ENCODE measurements around the gene DNAAF1. TPM values are rescaled to one million over a fixed set of nuclear protein-coding genes. Genes with fewer than 3 reads are reported as not detected.
A peak's percentile ranks its signal among the peaks of the same experiment; 100 is the strongest.
"Not testable (repeated sequence)": the region's sequence is repeated elsewhere in the genome, so short reads cannot be mapped to it uniquely, and the experiment has no call there.

DNAAF1 gene
- polyA plus RNA-seq, 2 donors = 0.20 to 0.39 TPM

- Histone ChIP-seq H3K27me3 (ENCODE audit: control insufficient read depth in 1 of 2, insufficient read depth in 2 of 2, low read length in 2 of 2) (no peaks in the 10 kb centered on the region), H3K4me1 (ENCODE audit: control insufficient read depth in 2 of 2, insufficient read depth in 2 of 2, low read length in 1 of 2) (peaks cover 7 to 36% of the 10 kb centered on the region in 2 donors)
These were observed 53.3 kb downstream of the DNAAF1 start for GRCh38 chr16:84198401-84198800.

GRCh38 chr16:84199097-84199496, 54.0 kb downstream of the DNAAF1 start:
- Histone ChIP-seq H3K4me3 (ENCODE audit: low read depth in 1 of 2, low read length in 2 of 2) (no peak overlapping the region), H3K4me1 (ENCODE audit: control insufficient read depth in 2 of 2, insufficient read depth in 2 of 2, low read length in 1 of 2) (peaks cover 7 to 36% of the 10 kb centered on the region in 2 donors), H3K36me3 (ENCODE audit: control insufficient read depth in 2 of 2, insufficient read depth in 2 of 2, low read length in 1 of 2) (peaks cover 0 to 8% of the 10 kb centered on the region in 2 donors), H3K27ac (ENCODE audit: low read depth in 2 of 2, low read length in 1 of 2) (peak overlapping the region; percentile 83 to 92), H3K27me3 (ENCODE audit: control insufficient read depth in 1 of 2, insufficient read depth in 2 of 2, low read length in 2 of 2) (no peaks in the 10 kb centered on the region), H3K9me3 (ENCODE audit: control insufficient read depth in 2 of 2, insufficient read depth in 1 of 2, low read depth in 1 of 2, low read length in 1 of 2) (no peaks in the 10 kb centered on the region)
- WGBS, 2 donors = 47 to 59% methylated on average over 13 of the region's 13 CpGs

More at GRCh38 chr16:84198401-84198800, 53.3 kb downstream of the DNAAF1 start:
- no peak overlapping the region for H3K4me3 ChIP-seq (ENCODE audit: low read depth in 1 of 2, low read length in 2 of 2)
- 33 to 63% methylated on average over 10 of the region's 10 CpGs for WGBS, 2 donors
- peak overlapping the region; percentile 83 to 92 for H3K27ac ChIP-seq (ENCODE audit: low read depth in 2 of 2, low read length in 1 of 2)
- H3K36me3 ChIP-seq (ENCODE audit: control insufficient read depth in 2 of 2, insufficient read depth in 2 of 2, low read length in 1 of 2) = peaks cover 0 to 10% of the 10 kb centered on the region in 2 donors
- no peaks in the 10 kb centered on the region for H3K9me3 ChIP-seq (ENCODE audit: control insufficient read depth in 2 of 2, insufficient read depth in 1 of 2, low read depth in 1 of 2, low read length in 1 of 2)

GRCh38 chr16:84199861-84200260, 54.8 kb downstream of the DNAAF1 start:
- WGBS, 2 donors = 56 to 64% methylated on average over 10 of the region's 10 CpGs
- H3K4me3 ChIP-seq (ENCODE audit: low read depth in 1 of 2, low read length in 2 of 2) = no peak overlapping the region
- H3K36me3 ChIP-seq (ENCODE audit: control insufficient read depth in 2 of 2, insufficient read depth in 2 of 2, low read length in 1 of 2) = peaks cover 0 to under 1% of the 10 kb centered on the region in 2 donors
- H3K27ac ChIP-seq (ENCODE audit: low read depth in 2 of 2, low read length in 1 of 2) = peak overlapping the region; percentile 63 to 90
- H3K4me1 ChIP-seq (ENCODE audit: control insufficient read depth in 2 of 2, insufficient read depth in 2 of 2, low read length in 1 of 2) = peaks cover 7 to 36% of the 10 kb centered on the region in 2 donors
- H3K9me3 ChIP-seq (ENCODE audit: control insufficient read depth in 2 of 2, insufficient read depth in 1 of 2, low read depth in 1 of 2, low read length in 1 of 2) = no peaks in the 10 kb centered on the region
- H3K27me3 ChIP-seq (ENCODE audit: control insufficient read depth in 1 of 2, insufficient read depth in 2 of 2, low read length in 2 of 2) = no peaks in the 10 kb centered on the region

GRCh38 chr16:84204551-84204950, 59.4 kb downstream of the DNAAF1 start:
- 94 to 96% methylated on average over 26 of the region's 26 CpGs for WGBS, 2 donors
- not testable (repeated sequence) for H3K27ac ChIP-seq (ENCODE audit: low read depth in 2 of 2, low read length in 1 of 2); H3K36me3 ChIP-seq (ENCODE audit: control insufficient read depth in 2 of 2, insufficient read depth in 2 of 2, low read length in 1 of 2); H3K9me3 ChIP-seq (ENCODE audit: control insufficient read depth in 2 of 2, insufficient read depth in 1 of 2, low read depth in 1 of 2, low read length in 1 of 2); H3K27me3 ChIP-seq (ENCODE audit: control insufficient read depth in 1 of 2, insufficient read depth in 2 of 2, low read length in 2 of 2); H3K4me1 ChIP-seq (ENCODE audit: control insufficient read depth in 2 of 2, insufficient read depth in 2 of 2, low read length in 1 of 2); H3K4me3 ChIP-seq (ENCODE audit: low read depth in 1 of 2, low read length in 2 of 2)

- H3K9me3 ChIP-seq (ENCODE audit: control insufficient read depth in 2 of 2, insufficient read depth in 1 of 2, low read depth in 1 of 2, low read length in 1 of 2); H3K27me3 ChIP-seq (ENCODE audit: control insufficient read depth in 1 of 2, insufficient read depth in 2 of 2, low read length in 2 of 2); H3K36me3 ChIP-seq (ENCODE audit: control insufficient read depth in 2 of 2, insufficient read depth in 2 of 2, low read length in 1 of 2); H3K4me1 ChIP-seq (ENCODE audit: control insufficient read depth in 2 of 2, insufficient read depth in 2 of 2, low read length in 1 of 2); H3K4me3 ChIP-seq (ENCODE audit: low read depth in 1 of 2, low read length in 2 of 2); H3K27ac ChIP-seq (ENCODE audit: low read depth in 2 of 2, low read length in 1 of 2): not testable (repeated sequence)
- 89 to 90% methylated on average over 6 of the region's 6 CpGs for WGBS, 2 donors
These were observed 60.0 kb downstream of the DNAAF1 start for GRCh38 chr16:84205123-84205522.

GRCh38 chr16:84205976-84206691, 61.0 kb downstream of the DNAAF1 start:
- Histone ChIP-seq H3K27me3 (ENCODE audit: control insufficient read depth in 1 of 2, insufficient read depth in 2 of 2, low read length in 2 of 2) (no peaks in the 10 kb centered on the region), H3K9me3 (ENCODE audit: control insufficient read depth in 2 of 2, insufficient read depth in 1 of 2, low read depth in 1 of 2, low read length in 1 of 2) (peaks cover 0 to 2% of the 10 kb centered on the region in 2 donors), H3K36me3 (ENCODE audit: control insufficient read depth in 2 of 2, insufficient read depth in 2 of 2, low read length in 1 of 2) (no peaks in the 10 kb centered on the region), H3K27ac (ENCODE audit: low read depth in 2 of 2, low read length in 1 of 2) (no peak overlapping the region), H3K4me1 (ENCODE audit: control insufficient read depth in 2 of 2, insufficient read depth in 2 of 2, low read length in 1 of 2) (no peaks in the 10 kb centered on the region), H3K4me3 (ENCODE audit: low read depth in 1 of 2, low read length in 2 of 2) (no peak overlapping the region)
- WGBS, 2 donors = 88 to 89% methylated on average over 18 of the region's 18 CpGs

GRCh38 chr16:84207251-84207650, 62.1 kb downstream of the DNAAF1 start:
- H3K27ac ChIP-seq (ENCODE audit: low read depth in 2 of 2, low read length in 1 of 2) = no peak overlapping the region
- WGBS, 2 donors = 72 to 81% methylated on average over 6 of the region's 6 CpGs
- no peaks in the 10 kb centered on the region for H3K4me1 ChIP-seq (ENCODE audit: control insufficient read depth in 2 of 2, insufficient read depth in 2 of 2, low read length in 1 of 2)
- no peak overlapping the region for H3K4me3 ChIP-seq (ENCODE audit: low read depth in 1 of 2, low read length in 2 of 2)
- H3K36me3 ChIP-seq (ENCODE audit: control insufficient read depth in 2 of 2, insufficient read depth in 2 of 2, low read length in 1 of 2) = no peaks in the 10 kb centered on the region
- H3K27me3 ChIP-seq (ENCODE audit: control insufficient read depth in 1 of 2, insufficient read depth in 2 of 2, low read length in 2 of 2) = no peaks in the 10 kb centered on the region
- H3K9me3 ChIP-seq (ENCODE audit: control insufficient read depth in 2 of 2, insufficient read depth in 1 of 2, low read depth in 1 of 2, low read length in 1 of 2) = peaks cover 0 to 2% of the 10 kb centered on the region in 2 donors

GRCh38 chr16:84207879-84208278, 62.8 kb downstream of the DNAAF1 start:
- Histone ChIP-seq H3K27me3 (ENCODE audit: control insufficient read depth in 1 of 2, insufficient read depth in 2 of 2, low read length in 2 of 2) (no peaks in the 10 kb centered on the region), H3K9me3 (ENCODE audit: control insufficient read depth in 2 of 2, insufficient read depth in 1 of 2, low read depth in 1 of 2, low read length in 1 of 2) (peaks cover 0 to 2% of the 10 kb centered on the region in 2 donors), H3K4me3 (ENCODE audit: low read depth in 1 of 2, low read length in 2 of 2) (no peak overlapping the region), H3K4me1 (ENCODE audit: control insufficient read depth in 2 of 2, insufficient read depth in 2 of 2, low read length in 1 of 2) (no peaks in the 10 kb centered on the region), H3K27ac (ENCODE audit: low read depth in 2 of 2, low read length in 1 of 2) (no peak overlapping the region), H3K36me3 (ENCODE audit: control insufficient read depth in 2 of 2, insufficient read depth in 2 of 2, low read length in 1 of 2) (no peaks in the 10 kb centered on the region)
- WGBS, 2 donors = 70 to 78% methylated on average over 8 of the region's 8 CpGs

- Histone ChIP-seq H3K36me3 (ENCODE audit: control insufficient read depth in 2 of 2, insufficient read depth in 2 of 2, low read length in 1 of 2) (no peaks in the 10 kb centered on the region), H3K27ac (ENCODE audit: low read depth in 2 of 2, low read length in 1 of 2) (no peak overlapping the region), H3K27me3 (ENCODE audit: control insufficient read depth in 1 of 2, insufficient read depth in 2 of 2, low read length in 2 of 2) (no peaks in the 10 kb centered on the region), H3K9me3 (ENCODE audit: control insufficient read depth in 2 of 2, insufficient read depth in 1 of 2, low read depth in 1 of 2, low read length in 1 of 2) (peaks cover 0 to 2% of the 10 kb centered on the region in 2 donors), H3K4me1 (ENCODE audit: control insufficient read depth in 2 of 2, insufficient read depth in 2 of 2, low read length in 1 of 2) (no peaks in the 10 kb centered on the region), H3K4me3 (ENCODE audit: low read depth in 1 of 2, low read length in 2 of 2) (no peak overlapping the region)
- 70 to 80% methylated on average over 2 of the region's 2 CpGs for WGBS, 2 donors
These were observed 64.9 kb downstream of the DNAAF1 start for GRCh38 chr16:84209989-84210388.

GRCh38 chr16:84212154-84212553, 67.0 kb downstream of the DNAAF1 start:
- Histone ChIP-seq H3K4me1 (ENCODE audit: control insufficient read depth in 2 of 2, insufficient read depth in 2 of 2, low read length in 1 of 2) (no peaks in the 10 kb centered on the region), H3K4me3 (ENCODE audit: low read depth in 1 of 2, low read length in 2 of 2) (no peak overlapping the region), H3K9me3 (ENCODE audit: control insufficient read depth in 2 of 2, insufficient read depth in 1 of 2, low read depth in 1 of 2, low read length in 1 of 2) (peaks cover 0 to 2% of the 10 kb centered on the region in 2 donors), H3K27ac (ENCODE audit: low read depth in 2 of 2, low read length in 1 of 2) (no peak overlapping the region), H3K36me3 (ENCODE audit: control insufficient read depth in 2 of 2, insufficient read depth in 2 of 2, low read length in 1 of 2) (no peaks in the 10 kb centered on the region), H3K27me3 (ENCODE audit: control insufficient read depth in 1 of 2, insufficient read depth in 2 of 2, low read length in 2 of 2) (no peaks in the 10 kb centered on the region)
- WGBS, 2 donors = 50 to 54% methylated on average over 4 of the region's 4 CpGs

All from esophagus (tissue), 2 donors.